ENCODE data around the gene ZNF502. TPM values are rescaled to one million over a fixed set of nuclear protein-coding genes. Genes with fewer than 3 reads are reported as not detected.

Gene ZNF502
- total and polyA plus RNA-seq, 2 of the 8 experiments (the other 6 are each of a cell fraction or from before 2014, with no cell fraction given), result 1.5 to 3.8 TPM

GRCh38 chr3:44729384-44729910 is 17.0 kb downstream of the ZNF502 start, which contains the start of gene ZNF501 (continued):
- TF ChIP-seq CHD7 (IDR thresholded peaks at IDR 0.05; ENCODE audit: insufficient replicate concordance, low read length), result no peak
- no peak for TF ChIP-seq CBX8 (IDR thresholded peaks at IDR 0.05; ENCODE audit: borderline replicate concordance, low read depth, low read length)
- TF ChIP-seq CHD1 (IDR thresholded peaks at IDR 0.05; ENCODE audit: low read depth, low read length), result no peak
- peak; percentile 71 for TF ChIP-seq SRF (IDR thresholded peaks at IDR 0.05; ENCODE audit: low read depth, low read length)
- TF ChIP-seq RBBP5 (IDR thresholded peaks at IDR 0.05; ENCODE audit: borderline replicate concordance, low read depth, low read length), result 0 out of 2 replicates have a peak, but pooled peaks have one; percentile 29
- TF ChIP-seq MAX (IDR thresholded peaks at IDR 0.05), result peak; percentile 89
- no peak for TF ChIP-seq SP4 (IDR thresholded peaks at IDR 0.05; ENCODE audit: low read length)
- TF ChIP-seq PHF8 (conservative IDR thresholded peaks at IDR 0.05; ENCODE audit: low read depth, low read length), result peak; percentile 88
- TF ChIP-seq RNF2 (IDR thresholded peaks at IDR 0.05; ENCODE audit: borderline replicate concordance, low read depth, low read length, missing control alignments, poor library complexity, severe bottlenecking), result no peak
- TF ChIP-seq EZH2 (IDR thresholded peaks at IDR 0.05; ENCODE audit: low read depth, low read length, severe bottlenecking), result no peak
- TF ChIP-seq HDAC6 (IDR thresholded peaks at IDR 0.05; ENCODE audit: low read depth, low read length), result no peak

Data from H1 (cell line).